ENCODE data around the gene WIPI1. TPM values are rescaled to one million over a fixed set of nuclear protein-coding genes. Genes with fewer than 3 reads are reported as not detected.

Gene WIPI1
- total and polyA plus RNA-seq, 2 of the 13 experiments (the other 11 are each of a cell fraction or from before 2014, with no cell fraction given) = 29.4 to 141 TPM

GRCh38 chr17:68482576-68483041 is 25.3 kb upstream of the WIPI1 start (continued):
- no peak for TF ChIP-seq MAX (IDR thresholded peaks at IDR 0.05)
- TF ChIP-seq ZNF251 (CRISPR knock-in tag; IDR thresholded peaks at IDR 0.05) = no peak
- no peak for TF ChIP-seq ZNF652 (CRISPR knock-in tag; IDR thresholded peaks at IDR 0.05; ENCODE audit: borderline replicate concordance, low read depth)
- TF ChIP-seq WIZ (CRISPR knock-in tag; IDR thresholded peaks at IDR 0.05) = no peak
- TF ChIP-seq FOXO1 (CRISPR knock-in tag; IDR thresholded peaks at IDR 0.05) = peak; percentile 93
- no peak for TF ChIP-seq ZNF501 (CRISPR knock-in tag; IDR thresholded peaks at IDR 0.05)
- no peak for TF ChIP-seq GTF2F1 (IDR thresholded peaks at IDR 0.05; ENCODE audit: low read length)
- no peak for TF ChIP-seq ZMYM2 (CRISPR knock-in tag; IDR thresholded peaks at IDR 0.05)
- TF ChIP-seq, protein P1, sequence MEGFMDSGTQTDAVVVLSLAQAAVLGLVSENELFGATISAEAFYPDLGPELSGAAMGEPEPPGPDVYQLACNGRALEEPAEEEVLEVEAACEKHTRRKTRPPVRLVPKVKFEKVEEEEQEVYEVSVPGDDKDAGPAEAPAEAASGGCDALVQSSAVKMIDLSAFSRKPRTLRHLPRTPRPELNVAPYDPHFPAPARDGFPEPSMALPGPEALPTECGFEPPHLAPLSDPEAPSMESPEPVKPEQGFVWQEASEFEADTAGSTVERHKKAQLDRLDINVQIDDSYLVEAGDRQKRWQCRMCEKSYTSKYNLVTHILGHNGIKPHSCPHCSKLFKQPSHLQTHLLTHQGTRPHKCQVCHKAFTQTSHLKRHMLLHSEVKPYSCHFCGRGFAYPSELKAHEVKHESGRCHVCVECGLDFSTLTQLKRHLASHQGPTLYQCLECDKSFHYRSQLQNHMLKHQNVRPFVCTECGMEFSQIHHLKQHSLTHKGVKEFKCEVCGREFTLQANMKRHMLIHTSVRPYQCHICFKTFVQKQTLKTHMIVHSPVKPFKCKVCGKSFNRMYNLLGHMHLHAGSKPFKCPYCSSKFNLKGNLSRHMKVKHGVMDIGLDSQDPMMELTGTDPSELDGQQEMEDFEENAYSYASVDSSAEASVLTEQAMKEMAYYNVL (CRISPR knock-in tag; IDR thresholded peaks at IDR 0.05; ENCODE audit: borderline replicate concordance) = peak; percentile 100
- no peak for TF ChIP-seq MBNL3 (CRISPR knock-in tag; conservative IDR thresholded peaks at IDR 0.05)
- TF ChIP-seq, protein P2, sequence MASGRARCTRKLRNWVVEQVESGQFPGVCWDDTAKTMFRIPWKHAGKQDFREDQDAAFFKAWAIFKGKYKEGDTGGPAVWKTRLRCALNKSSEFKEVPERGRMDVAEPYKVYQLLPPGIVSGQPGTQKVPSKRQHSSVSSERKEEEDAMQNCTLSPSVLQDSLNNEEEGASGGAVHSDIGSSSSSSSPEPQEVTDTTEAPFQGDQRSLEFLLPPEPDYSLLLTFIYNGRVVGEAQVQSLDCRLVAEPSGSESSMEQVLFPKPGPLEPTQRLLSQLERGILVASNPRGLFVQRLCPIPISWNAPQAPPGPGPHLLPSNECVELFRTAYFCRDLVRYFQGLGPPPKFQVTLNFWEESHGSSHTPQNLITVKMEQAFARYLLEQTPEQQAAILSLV (CRISPR knock-in tag; IDR thresholded peaks at IDR 0.05; ENCODE audit: borderline replicate concordance) = no peak
- TF ChIP-seq KAT7 (CRISPR knock-in tag; IDR thresholded peaks at IDR 0.05; ENCODE audit: borderline replicate concordance) = no peak
- TF ChIP-seq, protein P3, sequence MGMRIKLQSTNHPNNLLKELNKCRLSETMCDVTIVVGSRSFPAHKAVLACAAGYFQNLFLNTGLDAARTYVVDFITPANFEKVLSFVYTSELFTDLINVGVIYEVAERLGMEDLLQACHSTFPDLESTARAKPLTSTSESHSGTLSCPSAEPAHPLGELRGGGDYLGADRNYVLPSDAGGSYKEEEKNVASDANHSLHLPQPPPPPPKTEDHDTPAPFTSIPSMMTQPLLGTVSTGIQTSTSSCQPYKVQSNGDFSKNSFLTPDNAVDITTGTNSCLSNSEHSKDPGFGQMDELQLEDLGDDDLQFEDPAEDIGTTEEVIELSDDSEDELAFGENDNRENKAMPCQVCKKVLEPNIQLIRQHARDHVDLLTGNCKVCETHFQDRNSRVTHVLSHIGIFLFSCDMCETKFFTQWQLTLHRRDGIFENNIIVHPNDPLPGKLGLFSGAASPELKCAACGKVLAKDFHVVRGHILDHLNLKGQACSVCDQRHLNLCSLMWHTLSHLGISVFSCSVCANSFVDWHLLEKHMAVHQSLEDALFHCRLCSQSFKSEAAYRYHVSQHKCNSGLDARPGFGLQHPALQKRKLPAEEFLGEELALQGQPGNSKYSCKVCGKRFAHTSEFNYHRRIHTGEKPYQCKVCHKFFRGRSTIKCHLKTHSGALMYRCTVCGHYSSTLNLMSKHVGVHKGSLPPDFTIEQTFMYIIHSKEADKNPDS (CRISPR knock-in tag; IDR thresholded peaks at IDR 0.05) = no peak
- TF ChIP-seq, protein P4, sequence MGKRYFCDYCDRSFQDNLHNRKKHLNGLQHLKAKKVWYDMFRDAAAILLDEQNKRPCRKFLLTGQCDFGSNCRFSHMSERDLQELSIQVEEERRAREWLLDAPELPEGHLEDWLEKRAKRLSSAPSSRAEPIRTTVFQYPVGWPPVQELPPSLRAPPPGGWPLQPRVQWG (CRISPR knock-in tag; IDR thresholded peaks at IDR 0.05; ENCODE audit: borderline replicate concordance, low read depth) = no peak
- TF ChIP-seq TBL1XR1 (IDR thresholded peaks at IDR 0.05; ENCODE audit: borderline replicate concordance, low read length, partially characterized antibody) = no peak
- no peak for TF ChIP-seq ZFP37 (CRISPR knock-in tag; IDR thresholded peaks at IDR 0.05; ENCODE audit: borderline replicate concordance)
- TF ChIP-seq HOXA7 (CRISPR knock-in tag; IDR thresholded peaks at IDR 0.05) = no peak
- TF ChIP-seq, protein P5, sequence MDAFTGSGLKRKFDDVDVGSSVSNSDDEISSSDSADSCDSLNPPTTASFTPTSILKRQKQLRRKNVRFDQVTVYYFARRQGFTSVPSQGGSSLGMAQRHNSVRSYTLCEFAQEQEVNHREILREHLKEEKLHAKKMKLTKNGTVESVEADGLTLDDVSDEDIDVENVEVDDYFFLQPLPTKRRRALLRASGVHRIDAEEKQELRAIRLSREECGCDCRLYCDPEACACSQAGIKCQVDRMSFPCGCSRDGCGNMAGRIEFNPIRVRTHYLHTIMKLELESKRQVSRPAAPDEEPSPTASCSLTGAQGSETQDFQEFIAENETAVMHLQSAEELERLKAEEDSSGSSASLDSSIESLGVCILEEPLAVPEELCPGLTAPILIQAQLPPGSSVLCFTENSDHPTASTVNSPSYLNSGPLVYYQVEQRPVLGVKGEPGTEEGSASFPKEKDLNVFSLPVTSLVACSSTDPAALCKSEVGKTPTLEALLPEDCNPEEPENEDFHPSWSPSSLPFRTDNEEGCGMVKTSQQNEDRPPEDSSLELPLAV (CRISPR knock-in tag; conservative IDR thresholded peaks at IDR 0.05; ENCODE audit: low read depth) = no peak
- peak; percentile 78; the same call in 1 of the 2 replicates for TF ChIP-seq ZNF430 (CRISPR knock-in tag; IDR thresholded peaks at IDR 0.05)
- TF ChIP-seq HES4 (CRISPR knock-in tag; IDR thresholded peaks at IDR 0.05; ENCODE audit: borderline replicate concordance) = no peak
- no peak for TF ChIP-seq HNRNPL (IDR thresholded peaks at IDR 0.05; ENCODE audit: low read depth, low read length)
- no peak for TF ChIP-seq ZFP90 (CRISPR knock-in tag; IDR thresholded peaks at IDR 0.05; ENCODE audit: borderline replicate concordance)

Data from HepG2 (cell line).